GM18508 (cell line): ENCODE measurements around the gene NFATC2.

Experiments used
- ATAC-seq: cut with Tn5 transposase; IDR thresholded peaks from one replicate; pipeline ENCODE4 v1.9.1; 2021; ENCODE audit warnings: moderate number of reproducible peaks; ENCODE audit not compliant: insufficient read depth, unreplicated experiment

Gene NFATC2

DNA sequence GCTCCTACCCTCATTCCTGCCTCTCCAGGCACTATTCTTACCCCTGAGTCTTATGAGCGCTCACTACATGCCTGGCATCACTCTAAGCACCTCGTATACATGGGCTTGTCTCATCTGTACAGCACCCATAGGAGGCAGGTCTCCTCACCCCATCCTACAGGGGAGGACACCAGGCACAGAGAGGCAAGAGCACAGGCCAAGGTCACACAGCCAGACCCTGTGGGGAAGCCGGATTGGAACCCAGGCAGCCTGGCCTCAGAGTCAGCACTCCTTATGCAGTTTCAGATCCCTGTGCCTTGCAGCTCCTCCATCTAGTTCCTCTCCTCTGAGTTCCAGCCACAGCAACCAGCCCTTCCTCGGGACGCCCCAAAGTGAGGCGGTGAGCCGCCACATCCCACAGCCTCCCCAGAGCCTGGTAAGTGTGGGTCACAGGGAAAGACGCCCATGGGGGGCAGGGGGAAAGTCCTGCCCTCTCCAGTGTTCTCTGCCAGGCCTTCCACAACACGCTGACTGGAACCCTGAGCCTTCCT lies 103.3 kb downstream of the NFATC2 start:
- ATAC-seq: no peak

- no peak for ATAC-seq
Measured at GRCh38 chr20:51438136-51438535, 104.4 kb downstream of the NFATC2 start.

DNA sequence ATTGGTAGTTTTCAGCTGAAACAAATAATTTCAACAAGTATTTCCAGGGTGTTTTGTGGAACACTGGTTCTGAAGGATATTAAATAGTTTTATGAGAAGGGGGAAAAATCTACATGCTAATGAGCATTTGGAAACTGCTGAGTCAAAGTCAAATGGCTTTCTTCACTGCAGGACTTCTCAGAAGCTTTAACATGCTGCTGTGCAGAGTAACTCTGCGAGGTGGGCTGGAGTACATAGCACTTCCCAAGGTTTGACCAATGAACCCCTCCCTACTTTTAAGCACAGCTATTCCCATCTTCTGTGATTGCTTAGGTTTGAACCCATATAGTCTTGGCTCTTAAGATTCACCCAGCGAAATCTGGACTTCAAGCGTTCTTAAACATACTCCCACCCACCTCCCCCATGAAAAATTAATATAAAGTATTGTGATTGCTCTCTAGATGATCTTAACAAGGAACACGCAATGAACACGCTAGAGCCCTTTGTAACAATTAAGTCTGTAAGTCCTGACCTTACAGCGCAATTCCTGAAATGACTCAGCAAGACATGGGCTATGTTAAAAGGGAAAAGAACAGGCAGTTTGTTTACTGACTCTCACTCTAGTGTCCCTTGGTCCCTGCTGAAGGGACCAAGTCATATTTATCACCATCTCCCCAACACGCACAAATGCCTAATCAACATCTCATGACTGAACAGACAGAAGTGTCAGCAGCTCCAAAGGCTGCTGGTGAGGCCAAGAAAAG lies 105.2 kb downstream of the NFATC2 start:
- ATAC-seq: no peak

- ATAC-seq: no peak
Measured at GRCh38 chr20:51434580-51435247, 107.8 kb downstream of the NFATC2 start.

GRCh38 chr20:51434026-51434425 lies 108.5 kb downstream of the NFATC2 start:
- ATAC-seq: no peak

DNA sequence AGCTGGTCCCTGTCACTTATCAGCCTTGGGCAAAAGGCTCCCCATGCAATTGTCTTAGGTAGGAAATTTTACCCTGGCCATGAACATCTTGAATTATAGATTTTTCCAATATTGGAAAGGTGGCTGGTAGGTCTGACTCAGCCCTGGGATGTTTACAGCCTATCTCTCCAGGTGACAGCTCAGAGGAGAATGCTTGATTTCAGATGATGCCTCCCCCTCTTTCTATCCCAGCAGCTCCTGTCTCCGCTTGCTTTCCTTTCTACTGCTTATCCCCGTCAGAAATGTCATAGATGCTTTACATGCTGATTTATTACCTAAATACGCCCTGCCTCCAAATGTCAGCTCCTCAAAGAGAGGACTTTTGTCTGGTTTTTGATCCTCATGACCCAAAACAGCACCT lies 109.6 kb downstream of the NFATC2 start:
- ATAC-seq: no peak

- no peak for ATAC-seq
Measured at GRCh38 chr20:51432251-51432784, 110.2 kb downstream of the NFATC2 start.

- ATAC-seq: no peak
Measured at GRCh38 chr20:51431321-51431720, 111.2 kb downstream of the NFATC2 start.

- no peak for ATAC-seq
Measured at GRCh38 chr20:51430198-51430950, 112.1 kb downstream of the NFATC2 start.

GRCh38 chr20:51429696-51430095 lies 112.8 kb downstream of the NFATC2 start:
- no peak for ATAC-seq

GRCh38 chr20:51429144-51429482 lies 113.4 kb downstream of the NFATC2 start:
- ATAC-seq: no peak

- ATAC-seq: no peak
Measured at GRCh38 chr20:51428401-51429143, 113.9 kb downstream of the NFATC2 start.

DNA sequence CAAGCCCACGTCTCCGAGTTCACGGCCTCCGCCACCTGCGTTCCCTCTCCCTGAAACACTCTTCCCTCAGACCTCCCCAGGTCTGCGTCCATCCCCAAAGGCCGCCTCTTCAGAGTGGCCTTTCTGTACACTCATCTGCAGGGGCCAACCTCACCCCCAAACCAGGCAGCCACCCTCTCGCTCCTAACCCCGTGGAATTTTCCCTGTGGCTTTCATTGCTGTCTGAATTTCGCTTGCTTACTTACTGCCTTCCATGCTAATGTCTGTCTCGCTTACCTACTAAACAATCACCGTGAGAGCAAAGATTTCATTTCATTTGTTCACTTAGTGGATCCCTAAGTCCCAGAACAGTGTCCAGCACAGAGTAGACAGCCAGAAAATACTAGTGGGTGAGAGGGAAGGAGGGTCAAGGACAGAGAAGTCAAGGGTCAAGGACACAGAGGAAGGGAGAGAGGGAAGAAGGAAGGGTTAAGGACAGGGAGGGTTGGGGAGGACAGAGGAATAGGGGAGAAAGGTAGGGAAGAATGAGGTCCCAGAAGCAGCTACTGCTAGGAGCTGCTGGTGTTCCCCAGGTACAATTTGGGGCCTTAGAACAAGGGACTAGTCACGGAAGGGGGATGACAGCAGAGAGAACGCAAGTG lies 114.7 kb downstream of the NFATC2 start:
- ATAC-seq: no peak

DNA sequence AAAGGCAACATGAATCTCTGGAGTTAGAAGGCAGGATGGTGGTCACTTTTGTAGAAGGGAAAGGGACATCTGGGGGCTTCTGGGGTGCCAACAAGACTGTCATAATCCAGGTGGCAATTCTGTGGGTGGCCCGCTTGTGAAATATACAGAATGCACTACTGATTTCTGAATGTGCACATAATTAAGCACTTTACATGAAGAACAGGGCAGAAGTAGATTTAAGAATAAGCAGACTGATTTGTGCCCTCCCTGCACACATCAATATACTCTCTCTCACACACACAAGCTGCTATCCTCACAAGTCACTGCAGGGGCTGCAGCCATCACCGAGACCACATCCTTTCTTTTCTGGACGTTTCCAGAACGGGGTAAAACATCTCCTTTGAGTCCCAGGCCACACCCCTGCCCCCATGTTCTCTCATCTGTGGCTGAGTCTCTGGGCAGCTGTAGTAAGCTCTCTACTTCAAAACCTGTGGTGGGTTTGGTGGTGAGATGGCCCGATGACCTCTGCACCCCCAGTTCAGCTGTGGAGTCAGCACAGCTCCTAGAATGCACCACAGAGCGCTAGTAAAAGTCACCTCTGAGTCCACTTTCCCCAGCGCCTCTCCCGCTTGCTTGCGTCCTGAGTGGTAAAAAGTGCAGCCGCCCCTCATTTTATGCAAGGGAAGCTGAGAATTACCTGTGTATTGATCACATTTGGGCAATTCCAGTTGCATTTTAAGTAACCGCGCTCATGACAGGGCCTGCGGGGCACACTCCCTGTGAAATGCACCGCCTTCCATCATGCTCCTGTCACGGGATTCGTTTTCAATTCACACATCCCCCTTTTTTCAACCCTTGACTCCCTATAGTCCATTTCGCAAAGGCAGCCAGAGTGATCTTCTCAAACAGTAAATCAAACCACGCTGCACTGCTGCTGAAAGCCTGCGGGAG lies 115.5 kb downstream of the NFATC2 start:
- ATAC-seq: no peak

DNA sequence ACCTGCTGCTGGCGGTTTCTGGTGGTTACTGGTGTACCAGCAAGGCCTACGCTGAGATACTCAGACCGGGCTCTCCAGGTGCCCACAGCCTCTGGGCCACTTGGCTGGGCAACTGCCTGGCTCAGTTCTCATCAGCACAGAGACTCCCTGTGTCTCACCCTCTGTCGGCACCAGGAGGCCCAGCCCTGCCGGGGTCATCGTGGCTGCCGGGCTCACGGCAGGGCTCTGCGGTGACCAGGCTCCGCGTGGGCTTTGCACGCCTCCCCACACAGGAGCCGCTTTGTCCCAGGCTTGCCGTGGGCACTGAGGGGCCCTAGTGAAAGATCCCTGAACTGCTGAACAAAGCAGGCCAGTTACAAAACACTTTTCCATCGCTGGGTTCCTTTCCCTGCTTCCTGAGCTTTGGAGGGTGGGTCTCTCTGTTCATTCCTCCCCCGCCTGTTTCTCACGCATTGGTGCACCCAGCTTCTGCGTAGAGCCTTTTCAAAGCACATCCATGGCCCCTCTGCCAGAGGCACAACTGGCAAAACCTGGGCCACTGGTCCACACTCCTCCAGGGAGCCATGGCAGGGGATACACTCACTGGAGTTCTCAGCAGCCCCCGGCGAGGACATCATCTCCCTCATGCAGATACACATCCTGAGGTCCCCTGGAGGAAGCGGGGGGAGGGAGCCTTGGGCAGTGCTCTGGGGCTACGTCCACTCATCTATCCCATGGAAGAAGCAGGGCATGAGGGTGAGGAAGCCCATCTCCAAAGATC lies 117.0 kb downstream of the NFATC2 start:
- ATAC-seq: no peak

DNA sequence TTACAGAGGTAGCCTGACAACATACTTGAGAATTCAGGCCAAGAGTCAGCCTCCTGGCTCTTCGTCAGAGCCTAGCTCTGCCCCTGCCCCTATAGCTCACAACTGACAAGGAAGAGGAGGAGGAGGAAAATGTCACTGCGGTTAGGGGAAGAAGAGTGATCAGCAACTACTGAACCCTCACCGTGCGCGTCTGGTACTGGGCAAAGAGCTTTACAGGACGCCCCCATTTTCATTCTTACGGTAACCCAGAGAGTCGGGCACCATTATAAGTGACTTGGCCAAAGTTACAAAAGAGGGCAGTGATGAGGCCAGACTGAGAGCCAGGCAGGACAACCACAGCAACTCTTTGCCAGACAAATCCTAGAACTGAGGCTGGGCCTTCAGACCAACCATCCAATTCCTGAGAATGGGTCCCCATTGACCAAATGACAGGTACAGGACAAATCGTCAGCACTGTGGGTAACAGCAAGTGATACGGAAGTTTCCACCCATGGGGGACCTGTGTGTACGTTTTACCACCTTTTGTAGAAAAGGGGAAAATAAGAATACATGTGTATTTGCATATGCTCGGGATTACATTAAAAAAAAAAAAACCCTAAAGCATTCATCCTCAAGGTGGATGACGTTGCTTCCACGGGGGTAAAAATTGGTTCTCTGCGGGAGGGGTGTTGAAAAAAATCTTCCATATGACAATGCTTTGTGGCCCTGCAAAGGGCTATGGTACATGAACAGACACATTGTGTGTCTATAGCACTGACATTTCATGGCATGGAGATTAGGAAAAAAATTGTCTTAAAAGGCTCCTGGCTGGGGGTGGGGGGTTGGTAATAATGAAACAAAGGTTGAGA lies 118.0 kb downstream of the NFATC2 start:
- ATAC-seq: no peak

DNA sequence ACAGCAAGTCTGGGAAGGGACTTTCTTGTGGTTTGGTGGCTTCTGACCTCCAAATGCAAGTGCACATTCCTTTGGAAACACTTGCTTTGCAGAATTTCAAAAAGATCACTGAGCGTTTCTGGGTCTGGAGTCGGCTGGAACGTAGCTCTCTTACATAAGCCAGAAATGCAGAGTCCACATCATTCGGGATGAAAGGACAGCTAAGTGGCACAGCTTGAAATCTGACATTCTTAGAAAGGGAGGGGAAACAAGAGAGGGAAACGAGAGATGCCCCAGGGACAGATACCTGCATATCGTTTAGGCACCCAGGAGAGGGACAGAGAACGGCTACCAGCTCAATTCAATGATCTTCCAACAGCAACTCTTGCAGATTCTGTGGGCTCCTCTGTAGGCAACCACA lies 118.7 kb downstream of the NFATC2 start:
- no peak for ATAC-seq
